ENCODE data around the gene PSTPIP1.

Gene PSTPIP1

DNA sequence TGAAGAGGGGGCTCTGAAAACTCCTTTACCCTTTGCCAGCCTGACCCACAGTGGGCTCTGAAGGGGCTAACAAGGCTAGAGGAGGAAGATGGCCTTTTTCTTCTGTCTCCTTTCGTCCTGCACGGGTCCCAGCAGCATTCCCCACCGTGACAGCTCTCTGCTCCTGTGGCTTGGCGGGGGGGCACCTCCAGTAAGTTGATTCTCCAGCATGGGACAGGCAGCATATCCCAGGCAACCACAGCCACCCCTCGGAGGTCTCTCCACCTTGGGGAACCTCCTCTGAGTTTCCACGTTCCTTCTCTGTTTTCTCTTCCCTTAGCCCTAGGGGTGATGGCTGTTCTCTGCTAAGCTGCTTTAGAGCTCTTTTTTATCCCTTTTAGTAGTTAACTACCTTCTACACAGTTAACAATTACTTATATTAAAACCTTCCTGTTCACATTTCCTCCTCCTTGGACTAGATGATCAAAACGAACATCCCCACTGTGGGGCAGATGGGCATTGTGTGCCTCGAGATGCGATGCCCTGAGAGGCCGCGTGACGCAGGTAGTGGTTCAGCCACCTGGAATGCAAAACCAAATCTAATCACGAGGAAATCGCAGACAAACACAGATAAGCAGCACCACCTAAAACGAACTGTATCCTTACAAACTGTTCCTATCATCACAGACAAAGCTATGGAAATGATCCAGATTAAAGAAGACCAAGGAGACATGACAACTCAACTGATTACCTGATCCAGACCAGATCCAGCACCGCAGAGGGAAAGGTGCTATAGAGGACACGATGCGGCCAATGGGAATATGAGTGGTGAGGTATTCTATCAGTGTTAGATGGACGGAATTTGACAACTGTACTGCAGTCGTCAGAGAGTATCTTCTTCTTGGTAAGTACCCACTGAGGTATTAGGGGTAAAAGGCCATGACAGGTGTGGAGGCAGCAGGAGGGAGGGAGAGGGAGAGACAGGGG, 48.3 kb downstream of the PSTPIP1 start:
- no peak for DNase-seq (ENCODE audit: low read depth, low spot score)

DNA sequence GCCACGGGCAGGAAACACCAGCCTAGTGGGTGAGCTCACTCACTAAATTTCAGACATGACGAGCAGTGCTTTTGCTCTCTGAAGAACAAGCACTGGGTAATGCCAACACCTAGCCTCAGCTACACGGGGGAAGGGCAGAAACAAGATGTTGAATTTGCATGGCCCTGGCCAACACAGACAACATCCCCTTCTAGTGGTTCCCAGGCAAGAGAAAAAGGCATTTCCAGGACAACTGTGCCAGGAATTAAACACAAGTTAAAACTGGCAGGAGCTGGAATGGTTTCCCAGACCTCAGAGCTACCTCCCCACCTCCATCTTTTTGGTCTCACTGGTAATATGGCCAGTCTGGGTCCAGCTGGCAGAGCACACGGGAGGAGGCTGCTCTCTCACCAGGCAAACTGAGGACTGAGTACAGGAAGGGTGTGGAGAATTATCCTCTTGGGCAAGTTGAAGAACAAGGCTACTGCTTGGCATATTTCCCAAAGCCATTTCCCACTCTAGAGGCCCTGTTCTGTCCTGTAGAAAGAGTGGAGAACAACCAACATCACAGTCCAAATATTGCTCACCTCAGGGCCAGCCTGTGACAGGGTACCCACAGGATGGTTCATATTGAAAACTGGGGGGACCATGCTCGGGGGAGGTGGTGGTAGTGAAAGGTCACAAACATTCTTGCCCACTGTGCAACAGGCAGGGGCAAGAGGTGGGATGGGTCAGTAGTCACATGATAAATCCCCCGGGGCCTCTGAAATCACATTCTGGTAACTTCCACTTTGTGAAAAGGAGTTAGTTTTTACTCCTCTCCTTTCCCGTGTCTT, 49.5 kb downstream of the PSTPIP1 start:
- no peak for DNase-seq (ENCODE audit: low read depth, low spot score)

DNA sequence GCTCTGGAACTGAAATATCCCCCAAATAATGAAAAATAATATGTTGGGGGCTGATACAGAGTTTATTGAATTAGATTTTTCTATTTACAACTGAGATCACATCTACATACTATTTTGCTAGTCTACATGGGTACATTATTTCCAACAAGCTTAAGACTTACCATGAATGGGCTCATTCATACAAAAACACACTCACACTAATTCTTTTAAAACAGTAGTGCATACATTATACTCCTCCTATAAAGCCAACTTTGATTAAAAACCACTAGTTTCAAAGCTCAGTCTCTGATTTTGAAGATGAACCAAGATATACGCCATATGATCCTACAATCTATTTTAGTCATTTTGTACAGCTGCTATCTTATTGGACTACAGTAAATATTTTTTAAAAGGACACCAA, 51.1 kb downstream of the PSTPIP1 start:
- DNase-seq (ENCODE audit: low read depth, low spot score), result no peak

DNA sequence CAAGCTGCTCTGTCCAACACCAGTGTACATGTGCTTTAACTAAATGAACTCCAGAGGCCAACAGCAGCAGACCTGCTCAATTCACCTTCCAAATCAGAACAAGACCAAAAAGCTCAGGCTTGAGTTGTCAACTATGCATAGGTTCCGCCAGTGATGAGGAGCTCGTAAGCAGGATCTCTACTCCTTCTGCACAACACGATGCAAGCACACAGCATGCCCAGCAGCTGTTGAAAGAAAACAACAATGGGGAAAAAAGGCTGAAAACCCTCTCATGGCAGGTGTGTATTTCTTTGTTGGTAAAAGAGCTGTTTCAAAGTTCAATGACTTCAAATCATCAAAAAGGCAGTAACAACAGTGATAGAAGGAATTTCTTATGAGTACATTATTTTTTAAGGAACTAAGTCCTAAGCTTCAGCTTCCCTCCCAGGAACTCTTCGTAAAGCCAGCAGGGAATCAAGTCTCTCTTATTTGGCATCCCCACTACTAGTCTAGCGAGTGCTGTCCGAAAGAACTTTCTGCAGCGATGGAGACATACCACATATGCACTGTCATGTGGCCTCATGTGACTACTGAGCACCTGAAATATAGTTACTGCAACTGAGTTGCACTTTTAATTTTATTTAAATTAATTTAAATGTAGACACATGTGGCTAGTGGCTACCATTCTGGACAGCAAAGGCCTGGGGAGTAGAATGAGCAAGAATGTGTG, 51.9 kb downstream of the PSTPIP1 start:
- no peak for DNase-seq (ENCODE audit: low read depth, low spot score)

GRCh38 chr15:77048135-77048876, 53.4 kb downstream of the PSTPIP1 start:
- no peak for DNase-seq (ENCODE audit: low read depth, low spot score)

GRCh38 chr15:77052556-77052955, 57.6 kb downstream of the PSTPIP1 start:
- DNase-seq (ENCODE audit: low read depth, low spot score), result no peak

GRCh38 chr15:77053709-77054108, 58.8 kb downstream of the PSTPIP1 start:
- no peak for DNase-seq (ENCODE audit: low read depth, low spot score)

- no peak for DNase-seq (ENCODE audit: low read depth, low spot score)
Observed at GRCh38 chr15:77057072-77057471, 62.1 kb downstream of the PSTPIP1 start.

- DNase-seq (ENCODE audit: low read depth, low spot score), result no peak
Observed at GRCh38 chr15:77057685-77058084, 62.8 kb downstream of the PSTPIP1 start.

DNA sequence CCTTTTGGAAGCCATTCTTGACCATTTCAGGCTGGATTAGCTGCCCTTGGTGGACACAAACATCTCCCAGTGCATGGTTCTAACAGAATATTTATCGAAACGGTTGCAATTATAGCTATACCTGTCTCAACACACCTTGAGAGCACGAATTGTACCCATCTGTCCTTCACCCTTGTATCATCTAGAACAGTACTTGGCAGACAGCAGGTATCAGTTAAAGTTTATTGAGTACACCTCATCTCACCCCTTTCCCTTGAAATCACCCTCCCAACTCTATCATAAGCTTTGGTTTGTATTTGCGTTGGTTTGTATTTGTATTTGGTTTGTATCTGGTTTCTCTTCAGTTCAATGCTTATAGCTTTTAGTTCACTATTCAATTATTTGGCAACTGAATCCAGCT, 63.5 kb downstream of the PSTPIP1 start:
- no peak for DNase-seq (ENCODE audit: low read depth, low spot score)

DNA sequence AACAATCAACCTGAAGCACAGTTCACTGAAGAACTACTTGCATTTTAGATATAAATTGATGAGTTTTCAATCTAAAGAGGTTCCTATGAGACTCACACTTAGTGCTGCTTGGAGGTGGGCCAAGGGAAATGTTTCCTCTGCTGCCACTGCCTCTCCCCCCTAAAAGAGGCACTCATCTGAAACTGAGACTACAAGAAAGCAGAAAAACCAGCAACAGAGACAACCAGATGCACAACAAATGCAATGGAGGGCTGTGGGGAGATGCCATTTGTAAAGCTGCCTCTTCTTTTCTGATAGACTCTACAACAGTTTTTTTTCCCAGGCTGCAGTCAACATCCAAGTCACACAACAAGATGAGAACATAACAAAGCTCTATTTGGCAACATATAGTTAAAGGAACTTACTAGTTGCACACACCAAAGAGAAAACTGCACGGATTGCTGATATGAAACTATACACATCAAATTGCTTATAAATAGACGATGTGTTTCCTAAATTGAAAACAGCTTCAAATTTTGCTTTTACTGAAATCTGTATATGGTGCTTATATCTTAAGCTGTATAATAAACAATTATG, 64.9 kb downstream of the PSTPIP1 start:
- DNase-seq (ENCODE audit: low read depth, low spot score), result peak; percentile 4

DNA sequence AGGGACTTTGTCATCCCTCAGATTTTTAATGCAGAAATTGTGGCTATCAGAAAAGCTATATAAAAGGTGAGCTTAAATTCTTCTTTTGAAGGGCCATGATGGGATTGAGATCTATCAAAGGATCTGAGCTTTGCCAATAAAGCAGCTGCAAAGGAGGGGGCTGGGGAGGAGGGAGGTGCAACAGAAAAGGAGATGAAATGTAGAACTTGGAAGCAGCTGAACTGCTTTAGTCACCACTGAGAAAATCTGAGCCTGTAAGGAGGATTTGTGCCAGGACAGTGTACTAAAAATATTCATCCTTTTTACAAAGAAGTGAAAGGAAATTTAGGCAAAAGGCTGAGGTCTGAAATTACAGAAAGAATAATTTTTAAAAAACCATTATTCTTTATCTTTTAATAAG, 65.6 kb downstream of the PSTPIP1 start:
- DNase-seq (ENCODE audit: low read depth, low spot score), result no peak

- no peak for DNase-seq (ENCODE audit: low read depth, low spot score)
Observed at GRCh38 chr15:77063249-77063648, 68.3 kb downstream of the PSTPIP1 start.

GRCh38 chr15:77064063-77064462, 69.1 kb downstream of the PSTPIP1 start:
- DNase-seq (ENCODE audit: low read depth, low spot score), result no peak

DNA sequence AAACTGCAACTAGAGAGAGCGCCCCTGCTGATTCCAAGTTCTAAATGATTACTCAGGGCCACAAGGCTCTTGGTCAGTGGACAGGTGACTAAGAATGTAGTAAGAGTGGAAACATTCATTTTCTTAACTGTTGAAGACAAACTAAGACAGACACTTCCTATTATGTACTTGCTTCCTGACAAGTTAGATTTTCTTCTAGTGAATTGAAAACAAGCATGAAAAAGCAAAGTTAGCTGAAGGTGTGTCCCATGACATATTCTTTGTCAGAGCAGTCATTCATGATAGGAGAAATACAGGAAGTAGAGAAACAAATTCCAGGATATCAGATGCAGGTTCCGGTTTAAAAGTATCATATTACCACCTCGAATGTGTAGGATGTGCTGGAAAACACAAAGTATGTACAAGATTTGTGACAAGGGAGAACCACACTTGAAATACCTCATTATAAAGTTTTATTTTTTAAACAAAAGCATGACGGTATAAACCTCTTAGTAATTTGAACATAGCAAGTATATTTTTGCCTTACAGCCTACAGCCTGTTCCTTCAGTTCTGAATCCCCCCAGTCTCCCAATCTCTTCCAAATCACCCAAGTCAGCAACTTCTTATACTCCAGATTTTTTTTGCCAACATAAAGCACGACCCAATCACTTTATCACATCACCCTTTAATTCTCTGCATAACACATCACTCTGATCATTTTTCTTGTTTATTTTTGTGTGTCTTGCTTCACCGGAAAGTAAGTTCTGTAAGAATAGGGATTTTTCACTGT, 69.8 kb downstream of the PSTPIP1 start:
- no peak for DNase-seq (ENCODE audit: low read depth, low spot score)

DNA sequence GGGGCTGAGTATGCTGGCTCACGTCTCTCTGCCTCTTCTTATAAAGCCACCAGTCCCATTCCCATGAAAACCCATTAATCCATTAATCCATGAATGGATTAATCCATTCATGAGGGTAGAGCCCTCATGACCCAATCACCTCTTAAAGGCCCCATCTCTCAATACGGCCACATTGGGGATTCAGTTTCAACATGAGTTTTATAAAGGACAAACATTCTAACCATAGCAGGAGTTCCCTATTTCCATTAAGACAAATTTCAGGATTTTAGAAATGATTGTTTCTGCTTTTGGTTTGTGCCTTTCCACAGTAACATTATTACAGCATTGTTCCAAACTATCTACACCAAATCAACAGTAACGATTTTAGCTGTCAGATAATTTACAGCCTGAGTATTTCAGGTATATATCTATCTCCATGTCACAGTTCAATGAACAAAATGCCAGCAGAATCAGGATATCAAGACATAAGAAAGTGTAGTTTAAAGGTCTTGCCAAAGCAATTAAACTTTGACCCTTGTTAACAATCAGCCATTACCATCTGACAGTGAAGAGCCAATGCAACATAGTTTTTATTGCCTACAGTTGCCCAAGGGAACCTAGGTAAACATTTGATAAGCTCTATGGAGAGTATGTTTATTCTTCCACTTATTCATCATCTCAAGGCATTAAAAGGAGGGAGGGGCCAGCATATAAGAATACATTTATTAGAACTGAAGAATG, 72.2 kb downstream of the PSTPIP1 start:
- no peak for DNase-seq (ENCODE audit: low read depth, low spot score)

DNA sequence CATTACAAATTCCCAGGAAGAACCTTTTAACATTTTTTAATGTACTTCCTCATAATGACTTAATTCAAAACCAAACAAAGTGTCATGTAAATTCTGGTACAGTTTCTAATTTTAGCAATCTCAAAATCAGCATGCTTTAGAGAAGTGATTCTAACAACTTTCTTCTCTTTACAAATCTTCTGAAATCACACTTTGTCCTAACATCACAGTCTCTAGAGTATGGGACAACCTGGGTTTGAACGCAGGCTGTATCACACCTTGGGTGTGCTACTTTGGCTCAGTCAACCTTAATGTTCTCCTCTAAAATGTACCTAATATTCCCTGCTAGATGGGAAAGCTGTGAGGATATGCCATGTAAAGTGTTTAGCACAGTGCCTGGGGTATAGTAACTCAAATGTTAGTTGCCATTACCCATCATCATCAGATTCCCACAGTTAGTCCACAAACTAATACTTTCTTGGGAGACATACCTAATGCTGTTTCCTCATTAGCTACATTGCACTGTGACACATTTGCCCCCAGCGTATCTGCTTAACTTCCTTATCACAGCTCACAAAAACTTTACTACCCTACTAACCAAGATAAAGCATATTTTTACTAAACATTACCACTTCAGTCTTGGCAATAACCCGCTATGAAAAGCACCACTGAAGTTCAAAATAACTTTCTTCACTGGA, 72.9 kb downstream of the PSTPIP1 start:
- DNase-seq (ENCODE audit: low read depth, low spot score), result no peak

DNA sequence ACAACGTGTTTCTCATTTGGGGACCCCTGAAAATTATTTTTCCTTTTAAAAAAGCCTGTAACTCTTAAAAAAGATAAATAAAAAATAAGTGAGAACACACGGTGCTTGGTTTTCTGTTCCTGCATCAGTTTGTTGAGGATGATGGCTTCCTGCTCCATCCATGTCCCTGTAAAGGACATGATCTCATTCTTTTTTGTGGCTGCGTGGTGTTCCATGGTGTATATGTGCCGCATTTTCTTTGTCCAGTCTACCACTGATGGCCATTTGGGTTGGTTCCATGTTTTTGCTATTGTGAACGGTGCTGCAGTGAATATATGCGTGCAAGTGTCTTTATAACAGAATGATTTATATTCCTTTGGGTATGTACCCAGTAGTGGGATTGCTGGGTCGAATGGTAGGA, 73.7 kb downstream of the PSTPIP1 start:
- no peak for DNase-seq (ENCODE audit: low read depth, low spot score)

DNA sequence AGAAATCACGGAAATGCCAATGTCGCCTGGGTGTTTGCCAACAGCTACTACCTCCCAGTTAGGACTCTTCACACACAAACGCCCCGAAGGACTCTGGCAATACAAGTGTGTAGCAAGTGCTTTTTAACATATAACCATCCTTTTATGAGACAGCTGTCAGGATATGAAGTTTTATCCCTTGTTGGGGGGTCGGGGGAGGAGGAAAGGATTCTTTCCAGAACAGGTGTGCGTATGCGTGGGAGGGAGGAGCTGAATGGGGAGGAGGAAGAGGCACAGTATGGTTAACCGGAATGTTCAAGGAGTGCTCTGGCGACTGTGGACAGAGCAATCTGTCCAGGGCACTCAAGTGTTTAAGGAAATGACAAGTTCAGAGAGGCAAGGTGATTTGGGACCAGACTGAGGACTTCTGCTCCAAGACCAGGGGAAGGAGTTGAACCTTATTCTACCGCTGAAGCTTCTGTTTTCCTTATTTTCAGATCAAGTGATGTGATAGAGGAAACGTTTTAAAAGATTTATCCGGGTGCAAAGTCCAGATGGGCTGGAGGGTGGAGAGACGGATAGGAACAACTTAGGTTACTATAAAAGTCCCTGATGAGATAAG, 74.7 kb downstream of the PSTPIP1 start:
- no peak for DNase-seq (ENCODE audit: low read depth, low spot score)

All from smooth muscle cell of the brain vasculature (primary cell).